K562 (cell line): ENCODE measurements around the gene FCGBP. TPM values are rescaled to one million over a fixed set of nuclear protein-coding genes. Genes with fewer than 3 reads are reported as not detected.

Source experiments
- BRCA1 ChIP-seq, 2 experiments: fragments of 450-650 bp in 1 of 2; sonication (generic) in 1 of 2; formaldehyde crosslinking in 1 of 2; IDR thresholded peaks; 2 replicates each; pipeline versions ENCODE4 v1.5.0 to v1.6.1; 2017 to 2020; ENCODE audit warnings: mild to moderate bottlenecking in 1 of 2, missing genetic modification reagents in 1 of 2
- CCAR2 ChIP-seq: fragments of 200-400 bp; formaldehyde crosslinking; IDR thresholded peaks from 2 replicates; pipeline ENCODE4 v1.6.1; 2017; ENCODE audit warnings: mild to moderate bottlenecking, low read depth, low read length
- CEBPB ChIP-seq: fragments of 450-650 bp; IDR thresholded peaks from 2 replicates; pipeline ENCODE4 v1.6.1; 2016; ENCODE audit warnings: missing genetic modification characterization, missing compliant biosample characterization
- GTF2E2 ChIP-seq: fragments of 200-800 bp; sonication (Bioruptor generic); IDR thresholded peaks from 2 replicates; pipeline ENCODE4 v1.6.1; 2016; ENCODE audit warnings: missing genetic modification characterization, missing compliant biosample characterization
- IRF2 ChIP-seq: sonication (generic); formaldehyde crosslinking; IDR thresholded peaks from 2 replicates; pipeline ENCODE4 v1.8.1; 2022; ENCODE audit warnings: mild to moderate bottlenecking, missing genetic modification reagents
- PML ChIP-seq: IDR thresholded peaks from 2 replicates; pipeline ENCODE4 v1.6.1; 2012; ENCODE audit warnings: low read length, inconsistent platforms
- PTBP1 ChIP-seq: fragments of 200-400 bp; formaldehyde crosslinking; IDR thresholded peaks from 2 replicates; pipeline ENCODE4 v1.6.1; 2017; ENCODE audit warnings: low read depth, low read length
- RAD21 ChIP-seq, 2 experiments: fragments of 250-450 bp in 1 of 2; fragments of 450-650 bp in 1 of 2; sonication (Bioruptor Pico) in 1 of 2; formaldehyde crosslinking in 1 of 2; IDR thresholded peaks in 1 of 2; conservative IDR thresholded peaks in 1 of 2; 2 replicates each; pipeline versions ENCODE4 v1.4.0 to v1.8.0; 2020 to 2022; ENCODE audit warnings: mild to moderate bottlenecking in 2 of 2, moderate library complexity in 1 of 2
- TRIM24 ChIP-seq, 2 experiments: fragments of 450-650 bp; IDR thresholded peaks; 2 replicates each; pipeline ENCODE4 v1.6.1; 2016
- ZBED1 ChIP-seq: IDR thresholded peaks from 2 replicates; pipeline ENCODE4 v1.6.1; 2014
- ZNF143 ChIP-seq: sonication (generic); formaldehyde crosslinking; IDR thresholded peaks from 2 replicates; pipeline ENCODE4 v1.9.0; 2022; ENCODE audit warnings: mild to moderate bottlenecking, missing genetic modification reagents
- ZNF274 ChIP-seq: IDR thresholded peaks from 2 replicates; pipeline ENCODE4 v1.6.1; 2011; ENCODE audit warnings: low read depth, mild to moderate bottlenecking, low read length, moderate library complexity, borderline replicate concordance
- ZNF76 ChIP-seq: fragments of 250-450 bp; sonication (Bioruptor Pico); IDR thresholded peaks from 2 replicates; pipeline ENCODE4 v1.4.0; 2020; ENCODE audit warnings: mild to moderate bottlenecking, moderate library complexity, borderline replicate concordance
- polyA plus RNA-seq, 8 experiments: library from polyadenylated mRNA; depleted of rRNA in 4 of 8; stranded (reverse) in 5 of 8; unstranded in 3 of 8; fragments of >200 nt; fragmentation: Nextera tagmentation in 2 of 8; fragmentation: Illumina TruSeq in 1 of 8; extraction: Ambion mirVana in 2 of 8; extraction: Trizol in 1 of 8; gene quantifications; 2 replicates each; pipeline versions ENCODE4 v1.2.1 to v1.2.3, GENCODE V29; 2011 to 2014; ENCODE audit warnings: inconsistent platforms in 1 of 8, missing spikeins in 1 of 8
- total RNA-seq, 7 experiments: library from RNA; depleted of rRNA in 6 of 7; stranded (reverse); fragments of >200 nt in 6 of 7; fragmentation: Illumina TruSeq in 2 of 7; extraction: Trizol in 2 of 7; gene quantifications; 2 replicates each; pipeline versions ENCODE4 v1.2.1 to v1.2.3, GENCODE V29; 2011 to 2021; ENCODE audit warnings: low replicate concordance in 1 of 7
- TF ChIP-seq, protein P1 (sequence below): fragments of 250-450 bp; sonication (Bioruptor Pico); IDR thresholded peaks from 2 replicates; pipeline ENCODE4 v1.9.0; 2021; ENCODE audit warnings: mild to moderate bottlenecking, inconsistent platforms
- TF ChIP-seq, protein P2 (sequence below), 2 experiments: fragments of 450-650 bp; IDR thresholded peaks; 2 replicates each; pipeline ENCODE4 v1.6.1; 2016
- TF ChIP-seq, protein P3 (sequence below): sonication (generic); formaldehyde crosslinking; IDR thresholded peaks from 2 replicates; pipeline ENCODE4 v1.8.1; 2023; ENCODE audit warnings: mild to moderate bottlenecking, missing genetic modification reagents
- TF ChIP-seq, protein P4 (sequence below): fragments of 450-650 bp; IDR thresholded peaks from 2 replicates; pipeline ENCODE4 v1.7.1; 2018; ENCODE audit warnings: mild to moderate bottlenecking, low read depth; ENCODE audit not compliant: partially characterized antibody
- TF ChIP-seq, protein P5 (sequence below): sonication (generic); formaldehyde crosslinking; IDR thresholded peaks from 2 replicates; pipeline ENCODE4 v1.8.1; 2023; ENCODE audit warnings: mild to moderate bottlenecking, missing genetic modification reagents

The FCGBP gene
- total and polyA plus RNA-seq, 9 of the 15 experiments (the other 6 are each of a cell fraction or from before 2014, with no cell fraction given): 0.01 to 1.5 (median 0.13) TPM; not detected in 4

DNA sequence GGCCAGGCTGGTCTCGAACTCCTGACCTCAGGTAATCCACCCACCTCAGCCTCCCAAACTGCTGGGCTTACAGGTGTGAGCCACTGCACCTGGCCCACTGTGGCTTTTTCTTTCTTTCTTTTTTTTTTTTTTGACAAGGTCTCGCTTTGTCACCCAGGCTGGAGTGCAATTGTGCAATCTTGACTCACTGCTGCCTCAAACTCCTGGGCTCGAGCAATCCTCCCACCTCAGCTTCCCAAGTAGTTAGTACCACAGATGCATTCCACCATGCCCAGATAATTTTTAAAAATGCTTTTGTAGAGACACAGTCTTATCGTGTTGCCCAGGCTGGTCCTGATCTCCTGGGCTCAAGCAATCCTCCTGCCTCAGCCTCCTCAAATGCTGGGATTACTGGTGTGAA is 12.1 kb upstream of the FCGBP start (continued):
- TF ChIP-seq, protein P1, sequence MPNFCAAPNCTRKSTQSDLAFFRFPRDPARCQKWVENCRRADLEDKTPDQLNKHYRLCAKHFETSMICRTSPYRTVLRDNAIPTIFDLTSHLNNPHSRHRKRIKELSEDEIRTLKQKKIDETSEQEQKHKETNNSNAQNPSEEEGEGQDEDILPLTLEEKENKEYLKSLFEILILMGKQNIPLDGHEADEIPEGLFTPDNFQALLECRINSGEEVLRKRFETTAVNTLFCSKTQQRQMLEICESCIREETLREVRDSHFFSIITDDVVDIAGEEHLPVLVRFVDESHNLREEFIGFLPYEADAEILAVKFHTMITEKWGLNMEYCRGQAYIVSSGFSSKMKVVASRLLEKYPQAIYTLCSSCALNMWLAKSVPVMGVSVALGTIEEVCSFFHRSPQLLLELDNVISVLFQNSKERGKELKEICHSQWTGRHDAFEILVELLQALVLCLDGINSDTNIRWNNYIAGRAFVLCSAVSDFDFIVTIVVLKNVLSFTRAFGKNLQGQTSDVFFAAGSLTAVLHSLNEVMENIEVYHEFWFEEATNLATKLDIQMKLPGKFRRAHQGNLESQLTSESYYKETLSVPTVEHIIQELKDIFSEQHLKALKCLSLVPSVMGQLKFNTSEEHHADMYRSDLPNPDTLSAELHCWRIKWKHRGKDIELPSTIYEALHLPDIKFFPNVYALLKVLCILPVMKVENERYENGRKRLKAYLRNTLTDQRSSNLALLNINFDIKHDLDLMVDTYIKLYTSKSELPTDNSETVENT (CRISPR knock-in tag): no peak
- TF ChIP-seq, protein P2, sequence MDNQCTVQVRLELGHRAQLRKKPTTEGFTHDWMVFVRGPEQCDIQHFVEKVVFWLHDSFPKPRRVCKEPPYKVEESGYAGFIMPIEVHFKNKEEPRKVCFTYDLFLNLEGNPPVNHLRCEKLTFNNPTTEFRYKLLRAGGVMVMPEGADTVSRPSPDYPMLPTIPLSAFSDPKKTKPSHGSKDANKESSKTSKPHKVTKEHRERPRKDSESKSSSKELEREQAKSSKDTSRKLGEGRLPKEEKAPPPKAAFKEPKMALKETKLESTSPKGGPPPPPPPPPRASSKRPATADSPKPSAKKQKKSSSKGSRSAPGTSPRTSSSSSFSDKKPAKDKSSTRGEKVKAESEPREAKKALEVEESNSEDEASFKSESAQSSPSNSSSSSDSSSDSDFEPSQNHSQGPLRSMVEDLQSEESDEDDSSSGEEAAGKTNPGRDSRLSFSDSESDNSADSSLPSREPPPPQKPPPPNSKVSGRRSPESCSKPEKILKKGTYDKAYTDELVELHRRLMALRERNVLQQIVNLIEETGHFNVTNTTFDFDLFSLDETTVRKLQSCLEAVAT (IDR thresholded peaks at IDR 0.05): no peak
- TF ChIP-seq, protein P3, sequence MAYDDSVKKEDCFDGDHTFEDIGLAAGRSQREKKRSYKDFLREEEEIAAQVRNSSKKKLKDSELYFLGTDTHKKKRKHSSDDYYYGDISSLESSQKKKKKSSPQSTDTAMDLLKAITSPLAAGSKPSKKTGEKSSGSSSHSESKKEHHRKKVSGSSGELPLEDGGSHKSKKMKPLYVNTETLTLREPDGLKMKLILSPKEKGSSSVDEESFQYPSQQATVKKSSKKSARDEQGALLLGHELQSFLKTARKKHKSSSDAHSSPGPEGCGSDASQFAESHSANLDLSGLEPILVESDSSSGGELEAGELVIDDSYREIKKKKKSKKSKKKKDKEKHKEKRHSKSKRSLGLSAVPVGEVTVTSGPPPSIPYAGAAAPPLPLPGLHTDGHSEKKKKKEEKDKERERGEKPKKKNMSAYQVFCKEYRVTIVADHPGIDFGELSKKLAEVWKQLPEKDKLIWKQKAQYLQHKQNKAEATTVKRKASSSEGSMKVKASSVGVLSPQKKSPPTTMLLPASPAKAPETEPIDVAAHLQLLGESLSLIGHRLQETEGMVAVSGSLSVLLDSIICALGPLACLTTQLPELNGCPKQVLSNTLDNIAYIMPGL (CRISPR knock-in tag): no peak
- TF ChIP-seq RAD21 (CRISPR knock-in tag; conservative IDR thresholded peaks at IDR 0.05 in 1 of 2, IDR thresholded peaks at IDR 0.05 in 1 of 2) (no peak), ZNF76 (no peak), CCAR2 (no peak), CEBPB (tag) (peak; percentile 81), PTBP1 (no peak), TRIM24 (IDR thresholded peaks at IDR 0.05) (peak in 1 of 2 experiments; percentile 34; a peak in 1 of 4 replicates), IRF2 (CRISPR knock-in tag) (no peak), BRCA1 (IDR thresholded peaks at IDR 0.05) (no peak), BRCA1 (CRISPR knock-in tag; IDR thresholded peaks at IDR 0.05) (no peak), ZNF143 (CRISPR knock-in tag) (no peak), ZBED1 (no peak), PML (no peak), ZNF274 (no peak), GTF2E2 (tag) (no peak)
- TF ChIP-seq, protein P4, sequence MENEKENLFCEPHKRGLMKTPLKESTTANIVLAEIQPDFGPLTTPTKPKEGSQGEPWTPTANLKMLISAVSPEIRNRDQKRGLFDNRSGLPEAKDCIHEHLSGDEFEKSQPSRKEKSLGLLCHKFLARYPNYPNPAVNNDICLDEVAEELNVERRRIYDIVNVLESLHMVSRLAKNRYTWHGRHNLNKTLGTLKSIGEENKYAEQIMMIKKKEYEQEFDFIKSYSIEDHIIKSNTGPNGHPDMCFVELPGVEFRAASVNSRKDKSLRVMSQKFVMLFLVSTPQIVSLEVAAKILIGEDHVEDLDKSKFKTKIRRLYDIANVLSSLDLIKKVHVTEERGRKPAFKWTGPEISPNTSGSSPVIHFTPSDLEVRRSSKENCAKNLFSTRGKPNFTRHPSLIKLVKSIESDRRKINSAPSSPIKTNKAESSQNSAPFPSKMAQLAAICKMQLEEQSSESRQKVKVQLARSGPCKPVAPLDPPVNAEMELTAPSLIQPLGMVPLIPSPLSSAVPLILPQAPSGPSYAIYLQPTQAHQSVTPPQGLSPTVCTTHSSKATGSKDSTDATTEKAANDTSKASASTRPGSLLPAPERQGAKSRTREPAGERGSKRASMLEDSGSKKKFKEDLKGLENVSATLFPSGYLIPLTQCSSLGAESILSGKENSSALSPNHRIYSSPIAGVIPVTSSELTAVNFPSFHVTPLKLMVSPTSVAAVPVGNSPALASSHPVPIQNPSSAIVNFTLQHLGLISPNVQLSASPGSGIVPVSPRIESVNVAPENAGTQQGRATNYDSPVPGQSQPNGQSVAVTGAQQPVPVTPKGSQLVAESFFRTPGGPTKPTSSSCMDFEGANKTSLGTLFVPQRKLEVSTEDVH: no peak
- TF ChIP-seq, protein P5, sequence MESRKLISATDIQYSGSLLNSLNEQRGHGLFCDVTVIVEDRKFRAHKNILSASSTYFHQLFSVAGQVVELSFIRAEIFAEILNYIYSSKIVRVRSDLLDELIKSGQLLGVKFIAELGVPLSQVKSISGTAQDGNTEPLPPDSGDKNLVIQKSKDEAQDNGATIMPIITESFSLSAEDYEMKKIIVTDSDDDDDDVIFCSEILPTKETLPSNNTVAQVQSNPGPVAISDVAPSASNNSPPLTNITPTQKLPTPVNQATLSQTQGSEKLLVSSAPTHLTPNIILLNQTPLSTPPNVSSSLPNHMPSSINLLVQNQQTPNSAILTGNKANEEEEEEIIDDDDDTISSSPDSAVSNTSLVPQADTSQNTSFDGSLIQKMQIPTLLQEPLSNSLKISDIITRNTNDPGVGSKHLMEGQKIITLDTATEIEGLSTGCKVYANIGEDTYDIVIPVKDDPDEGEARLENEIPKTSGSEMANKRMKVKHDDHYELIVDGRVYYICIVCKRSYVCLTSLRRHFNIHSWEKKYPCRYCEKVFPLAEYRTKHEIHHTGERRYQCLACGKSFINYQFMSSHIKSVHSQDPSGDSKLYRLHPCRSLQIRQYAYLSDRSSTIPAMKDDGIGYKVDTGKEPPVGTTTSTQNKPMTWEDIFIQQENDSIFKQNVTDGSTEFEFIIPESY (CRISPR knock-in tag): no peak
